B cell (primary cell): Measurements from ENCODE around the gene MINDY4B.

Source experiments
- CTCF ChIP-seq: fragments of 200-600 bp; IDR thresholded peaks from one replicate; pipeline ENCODE4 v1.8.0; 2022; ENCODE audit warnings: antibody characterized with exemption, mild to moderate bottlenecking
- EZH2 ChIP-seq: IDR thresholded peaks from 2 replicates; pipeline ENCODE4 v1.6.1; 2012; ENCODE audit warnings: borderline replicate concordance, low read depth, mild to moderate bottlenecking, moderate library complexity, low read length; ENCODE audit not compliant: insufficient read depth, poor library complexity, severe bottlenecking

- no peak for TF ChIP-seq CTCF
- no peak for TF ChIP-seq EZH2
These were observed 28.5 kb downstream of the MINDY4B start for GRCh38 chr3:150876611-150877265.
